Prostate gland (tissue), 2 donors: ENCODE measurements around the gene SOWAHB.

Experiments used
- CTCF ChIP-seq, 4 experiments: fragments of 200-600 bp in 2 of 4; fragments of 450-650 bp in 2 of 4; sonication (generic) in 2 of 4; IDR thresholded peaks; 1 replicate in 3 of 4; 2 replicates in 1 of 4; pipeline ENCODE4 v1.5.1; 2016 to 2019; ENCODE audit warnings: antibody characterized with exemption in 4 of 4, mild to moderate bottlenecking in 2 of 4, moderate library complexity in 2 of 4
- POLR2A ChIP-seq: fragments of 450-650 bp; IDR thresholded peaks from one replicate; pipeline ENCODE4 v1.6.1; 2016; ENCODE audit warnings: antibody characterized with exemption, mild to moderate bottlenecking

- no peak for TF ChIP-seq CTCF (IDR thresholded peaks at IDR 0.05)
- no peak for TF ChIP-seq POLR2A
Measured at GRCh38 chr4:76904646-76905190, 6.8 kb upstream of the SOWAHB start.
